Glutamatergic neuron (in vitro differentiated cells): Measurements from ENCODE around the gene CCDC93. TPM values are rescaled to one million over a fixed set of nuclear protein-coding genes. Genes with fewer than 3 reads are reported as not detected.

Experiments used
- DNase-seq: peaks from one replicate; pipeline ENCODE4 v3.0.0; 2022
- H3K27ac Mint-ChIP-seq: one replicate; pipeline ENCODE4 v1.8.0; 2020; ENCODE audit warnings: mild to moderate bottlenecking, mixed read lengths, inconsistent platforms; ENCODE audit not compliant: unreplicated experiment
- H3K27me3 Mint-ChIP-seq: one replicate; pipeline ENCODE4 v1.8.0; 2020; ENCODE audit warnings: mild to moderate bottlenecking, moderate library complexity, mixed read lengths, inconsistent platforms; ENCODE audit not compliant: unreplicated experiment
- H3K36me3 Mint-ChIP-seq: one replicate; pipeline ENCODE4 v1.8.0; 2020; ENCODE audit warnings: mild to moderate bottlenecking, mixed read lengths, inconsistent platforms; ENCODE audit not compliant: unreplicated experiment
- H3K4me1 Mint-ChIP-seq: one replicate; pipeline ENCODE4 v1.8.0; 2020; ENCODE audit warnings: mild to moderate bottlenecking, low read depth, mixed read lengths, inconsistent platforms; ENCODE audit not compliant: unreplicated experiment
- H3K4me3 Mint-ChIP-seq: one replicate; pipeline ENCODE4 v1.8.0; 2020; ENCODE audit warnings: mild to moderate bottlenecking, mixed read lengths, inconsistent platforms; ENCODE audit not compliant: unreplicated experiment
- H3K9me3 Mint-ChIP-seq: one replicate; pipeline ENCODE4 v1.8.0; 2020; ENCODE audit warnings: mild to moderate bottlenecking, moderate library complexity, mixed read lengths, inconsistent platforms; ENCODE audit not compliant: unreplicated experiment
- CTCF ChIP-seq: fragments of 200-600 bp; sonication (generic); IDR thresholded peaks from one replicate; pipeline ENCODE4 v1.5.0; 2021; ENCODE audit not compliant: partially characterized antibody, unreplicated experiment
- total RNA-seq: library from RNA; stranded (reverse); fragmentation: NEBNext Ultra II Directional; extraction: Animal tissue kit (Norgen Biotek cat#: 25700); gene quantifications from one replicate; pipeline ENCODE4 v1.2.1, GENCODE V29; 2021; ENCODE audit not compliant: unreplicated experiment

The CCDC93 gene
- total RNA-seq, 1 donor from 2014 or later = 32.6 TPM

- no peak for TF ChIP-seq CTCF
- Mint-ChIP-seq H3K27me3 (no peaks in the 10 kb centered on the region), H3K9me3 (no peaks in the 10 kb centered on the region), H3K4me1 (no peaks in the 10 kb centered on the region), H3K27ac (no peak overlapping the region), H3K36me3 (no peaks in the 10 kb centered on the region), H3K4me3 (no peak overlapping the region)
- no peak for DNase-seq
These were observed 7.0 kb downstream of the CCDC93 start for GRCh38 chr2:118006861-118007260.

GRCh38 chr2:118006326-118006725 is 7.5 kb downstream of the CCDC93 start:
- no peak overlapping the region for H3K4me3 Mint-ChIP-seq
- no peak for DNase-seq
- TF ChIP-seq CTCF = no peak
- no peaks in the 10 kb centered on the region for H3K4me1 Mint-ChIP-seq
- H3K27ac Mint-ChIP-seq = no peak overlapping the region
- no peaks in the 10 kb centered on the region for H3K27me3 Mint-ChIP-seq
- no peaks in the 10 kb centered on the region for H3K36me3 Mint-ChIP-seq
- H3K9me3 Mint-ChIP-seq = no peaks in the 10 kb centered on the region

DNA sequence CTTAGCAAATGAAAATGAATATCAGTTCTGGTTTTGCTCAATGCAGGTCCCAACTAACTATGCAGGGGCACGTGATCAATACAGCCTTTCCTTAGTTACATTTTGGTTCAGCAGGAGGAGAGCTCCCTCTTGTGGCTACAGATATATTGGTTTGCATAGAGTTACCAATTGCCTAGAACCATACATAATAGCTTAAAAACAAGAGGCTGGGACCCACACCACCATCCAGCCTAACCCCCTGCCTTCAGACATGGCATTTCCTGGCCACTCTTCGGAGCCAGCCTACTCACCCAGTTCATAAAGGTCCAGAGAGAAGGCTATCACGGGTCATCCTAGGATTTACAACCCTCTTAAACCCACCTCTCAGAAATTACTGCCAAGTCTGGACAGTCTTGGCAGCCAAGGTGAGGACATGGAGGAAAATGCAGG is 10.5 kb downstream of the CCDC93 start:
- Mint-ChIP-seq H3K9me3 (no peaks in the 10 kb centered on the region), H3K36me3 (no peaks in the 10 kb centered on the region), H3K4me3 (no peak overlapping the region), H3K27me3 (no peaks in the 10 kb centered on the region), H3K27ac (no peak overlapping the region), H3K4me1 (no peaks in the 10 kb centered on the region)
- peak; percentile 80 for TF ChIP-seq CTCF
- peak; percentile 21 for DNase-seq

DNA sequence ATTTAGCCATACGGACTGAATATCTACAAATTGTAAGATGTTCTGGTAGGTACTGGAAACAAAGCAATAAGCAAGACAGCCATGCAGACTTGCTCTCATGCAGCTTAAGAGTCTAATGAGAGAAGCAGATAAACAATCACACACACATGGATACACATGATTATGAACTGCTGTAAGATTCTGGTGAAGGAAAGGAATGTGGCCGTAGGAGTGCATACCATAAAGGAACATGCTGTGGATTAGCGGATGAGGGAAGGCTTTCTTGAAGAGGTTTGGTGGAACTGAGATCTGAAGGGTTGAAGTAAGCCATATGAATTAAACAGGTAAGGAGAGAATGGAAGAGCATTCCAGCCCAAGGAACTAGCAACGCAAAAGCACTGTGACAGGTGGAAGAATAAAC is 13.8 kb downstream of the CCDC93 start:
- TF ChIP-seq CTCF = no peak
- H3K27me3 Mint-ChIP-seq = peaks cover 1% of the 10 kb centered on the region
- no peaks in the 10 kb centered on the region for H3K36me3 Mint-ChIP-seq
- H3K27ac Mint-ChIP-seq = no peak overlapping the region
- no peaks in the 10 kb centered on the region for H3K9me3 Mint-ChIP-seq
- DNase-seq = no peak
- no peak overlapping the region for H3K4me3 Mint-ChIP-seq
- H3K4me1 Mint-ChIP-seq = no peaks in the 10 kb centered on the region

DNA sequence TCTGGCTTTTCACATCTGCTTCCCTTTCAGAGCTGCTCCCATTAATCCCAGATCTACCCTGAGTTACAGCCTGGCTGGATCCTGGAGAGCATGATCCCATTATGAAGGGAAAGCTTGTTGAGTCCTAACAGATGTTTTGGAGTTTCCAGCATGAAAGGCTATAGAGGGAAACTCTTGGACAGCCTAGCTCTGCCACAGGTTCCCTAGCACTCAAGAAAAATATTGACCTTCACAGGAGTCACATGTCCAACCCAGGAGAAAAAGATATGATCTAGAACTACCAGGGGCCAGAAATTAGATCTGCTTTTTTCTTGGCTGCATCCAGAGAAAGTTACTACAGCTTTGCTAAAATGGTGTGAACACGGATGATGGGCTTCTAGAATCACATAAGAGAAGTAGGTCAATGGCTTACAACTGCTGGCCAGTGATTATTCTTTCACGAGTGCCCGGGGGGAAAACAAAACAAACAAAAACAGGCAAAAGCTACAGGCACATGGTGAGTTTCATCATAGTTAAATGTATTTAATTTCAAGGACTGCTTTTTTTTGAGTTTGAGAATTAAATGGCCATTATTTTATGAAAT is 15.9 kb downstream of the CCDC93 start:
- Mint-ChIP-seq H3K4me1 (no peaks in the 10 kb centered on the region), H3K36me3 (no peaks in the 10 kb centered on the region), H3K27ac (no peak overlapping the region), H3K4me3 (no peak overlapping the region), H3K9me3 (no peaks in the 10 kb centered on the region), H3K27me3 (peaks cover 1% of the 10 kb centered on the region)
- DNase-seq = no peak
- TF ChIP-seq CTCF = no peak
